K562 (cell line): ENCODE measurements around the gene AMMECR1. TPM values are rescaled to one million over a fixed set of nuclear protein-coding genes. Genes with fewer than 3 reads are reported as not detected.
A peak's percentile ranks its signal among the peaks of the same experiment; 100 is the strongest.

Experiments
- EGR1 ChIP-seq: fragments of 450-650 bp; conservative IDR thresholded peaks from 2 replicates; pipeline ENCODE4 v1.6.1; 2017; ENCODE audit warnings: mild to moderate bottlenecking
- GATAD2B ChIP-seq: fragments of 450-650 bp; IDR thresholded peaks from 2 replicates; pipeline ENCODE4 v1.6.1; 2017; ENCODE audit warnings: mild to moderate bottlenecking, borderline replicate concordance
- HDAC6 ChIP-seq: IDR thresholded peaks from 2 replicates; pipeline ENCODE4 v1.6.1; 2012; ENCODE audit warnings: low read depth, mild to moderate bottlenecking, control low read depth, inconsistent platforms, low read length, moderate library complexity
- KDM5B ChIP-seq: fragments of 200-600 bp; sonication (generic); IDR thresholded peaks from 2 replicates; pipeline ENCODE4 v1.6.1; 2012; ENCODE audit warnings: low read depth, mild to moderate bottlenecking, moderate library complexity, low read length, control low read depth, inconsistent platforms; ENCODE audit not compliant: insufficient replicate concordance
- OTX1 ChIP-seq: fragments of 450-650 bp; formaldehyde crosslinking; IDR thresholded peaks from 2 replicates; pipeline ENCODE4 v1.4.0; 2022; ENCODE audit warnings: mild to moderate bottlenecking
- SMARCA4 ChIP-seq: fragments of 450-650 bp; IDR thresholded peaks from 2 replicates; pipeline ENCODE4 v1.6.1; 2016
- XRCC4 ChIP-seq: IDR thresholded peaks from one replicate; pipeline ENCODE4 v1.6.1; 2011; ENCODE audit not compliant: insufficient read depth, insufficient read length; ENCODE audit errors: extremely low read depth
- ZKSCAN1 ChIP-seq: fragments of 150-350 bp; IDR thresholded peaks from 2 replicates; pipeline ENCODE4 v1.6.1; 2016; ENCODE audit warnings: low read depth, low read length
- polyA plus RNA-seq, 8 experiments: library from polyadenylated mRNA; depleted of rRNA in 4 of 8; stranded (reverse) in 5 of 8; unstranded in 3 of 8; fragments of >200 nt; fragmentation: Nextera tagmentation in 2 of 8; fragmentation: Illumina TruSeq in 1 of 8; extraction: Ambion mirVana in 2 of 8; extraction: Trizol in 1 of 8; gene quantifications; 2 replicates each; pipeline versions ENCODE4 v1.2.1 to v1.2.3, GENCODE V29; 2011 to 2014; ENCODE audit warnings: inconsistent platforms in 1 of 8, missing spikeins in 1 of 8
- total RNA-seq, 7 experiments: library from RNA; depleted of rRNA in 6 of 7; stranded (reverse); fragments of >200 nt in 6 of 7; fragmentation: Illumina TruSeq in 2 of 7; extraction: Trizol in 2 of 7; gene quantifications; 2 replicates each; pipeline versions ENCODE4 v1.2.1 to v1.2.3, GENCODE V29; 2011 to 2021; ENCODE audit warnings: low replicate concordance in 1 of 7
- TF ChIP-seq, protein P1 (sequence below): sonication (generic); formaldehyde crosslinking; IDR thresholded peaks from 2 replicates; pipeline ENCODE4 v1.5.0; 2020; ENCODE audit warnings: missing genetic modification reagents
- TF ChIP-seq, protein P2 (sequence below), 2 experiments: fragments of 450-650 bp; IDR thresholded peaks; 2 replicates each; pipeline ENCODE4 v1.6.1; 2016
- TF ChIP-seq, protein P3 (sequence below), 3 experiments: fragments of 200-800 bp in 1 of 3; sonication (Bioruptor generic) in 1 of 3; sonication (generic) in 1 of 3; formaldehyde crosslinking in 1 of 3; IDR thresholded peaks; 2 replicates each; pipeline versions ENCODE4 v1.6.1 to v1.8.0; 2016 to 2022; ENCODE audit warnings: mild to moderate bottlenecking in 2 of 3, missing compliant biosample characterization in 2 of 3, missing genetic modification characterization in 2 of 3, missing genetic modification reagents in 1 of 3
- TF ChIP-seq, protein P4 (sequence below): fragments of 200-800 bp; sonication (Bioruptor generic); IDR thresholded peaks from 2 replicates; pipeline ENCODE4 v1.6.1; 2017; ENCODE audit warnings: missing genetic modification characterization, missing compliant biosample characterization
- TF ChIP-seq, protein P5 (sequence below): fragments of 450-650 bp; IDR thresholded peaks from 2 replicates; pipeline ENCODE4 v1.6.1; 2018; ENCODE audit not compliant: partially characterized antibody

Gene AMMECR1
- total and polyA plus RNA-seq, 9 of the 15 experiments (the other 6 are each of a cell fraction or from before 2014, with no cell fraction given) = 13.9 to 36.7 (median 23.6) TPM

DNA sequence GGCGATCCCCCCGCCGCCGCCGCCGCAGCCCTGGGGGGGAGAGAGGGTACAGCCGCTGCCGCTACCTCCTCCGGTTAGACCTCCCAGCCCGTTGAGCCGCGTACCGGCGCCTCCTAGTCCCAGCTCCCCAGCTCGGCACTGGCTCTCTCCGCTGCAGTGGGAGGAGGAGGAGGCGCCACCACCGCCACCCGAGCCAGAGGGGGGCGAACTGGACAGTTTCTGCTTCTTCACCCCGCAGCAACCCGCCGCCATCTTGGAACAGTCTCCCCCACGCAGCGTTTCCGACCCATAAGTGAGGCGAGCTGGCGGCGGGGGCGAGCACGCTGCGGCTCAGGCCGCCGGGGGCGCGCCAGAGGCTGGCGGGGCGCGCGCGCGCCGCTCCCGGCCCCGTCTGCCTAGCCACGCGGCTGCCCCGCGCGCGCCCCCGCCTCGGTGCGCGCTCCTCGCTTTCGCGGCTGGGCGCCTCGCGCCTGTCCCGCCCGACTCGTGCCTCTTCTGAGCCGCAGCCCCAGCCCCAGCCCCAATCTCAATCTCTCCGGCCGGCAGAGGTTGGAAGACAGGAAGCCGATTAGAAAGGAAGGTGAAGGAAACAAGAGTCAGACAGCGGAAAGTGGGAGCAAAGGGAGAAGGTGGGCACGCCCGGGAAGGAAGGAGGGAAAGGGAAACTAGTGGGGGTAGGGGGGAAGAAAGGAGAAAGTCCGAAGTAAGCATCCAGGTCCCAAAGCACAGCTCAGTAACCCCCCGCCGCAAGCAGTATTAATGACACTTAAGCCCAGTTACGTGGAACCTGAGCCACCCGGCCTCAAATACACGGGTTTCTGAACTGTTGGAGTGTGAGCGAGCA lies at the start of gene AMMECR1 (continued):
- TF ChIP-seq, protein P1, sequence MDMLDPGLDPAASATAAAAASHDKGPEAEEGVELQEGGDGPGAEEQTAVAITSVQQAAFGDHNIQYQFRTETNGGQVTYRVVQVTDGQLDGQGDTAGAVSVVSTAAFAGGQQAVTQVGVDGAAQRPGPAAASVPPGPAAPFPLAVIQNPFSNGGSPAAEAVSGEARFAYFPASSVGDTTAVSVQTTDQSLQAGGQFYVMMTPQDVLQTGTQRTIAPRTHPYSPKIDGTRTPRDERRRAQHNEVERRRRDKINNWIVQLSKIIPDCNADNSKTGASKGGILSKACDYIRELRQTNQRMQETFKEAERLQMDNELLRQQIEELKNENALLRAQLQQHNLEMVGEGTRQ (CRISPR knock-in tag) = no peak
- TF ChIP-seq, protein P2, sequence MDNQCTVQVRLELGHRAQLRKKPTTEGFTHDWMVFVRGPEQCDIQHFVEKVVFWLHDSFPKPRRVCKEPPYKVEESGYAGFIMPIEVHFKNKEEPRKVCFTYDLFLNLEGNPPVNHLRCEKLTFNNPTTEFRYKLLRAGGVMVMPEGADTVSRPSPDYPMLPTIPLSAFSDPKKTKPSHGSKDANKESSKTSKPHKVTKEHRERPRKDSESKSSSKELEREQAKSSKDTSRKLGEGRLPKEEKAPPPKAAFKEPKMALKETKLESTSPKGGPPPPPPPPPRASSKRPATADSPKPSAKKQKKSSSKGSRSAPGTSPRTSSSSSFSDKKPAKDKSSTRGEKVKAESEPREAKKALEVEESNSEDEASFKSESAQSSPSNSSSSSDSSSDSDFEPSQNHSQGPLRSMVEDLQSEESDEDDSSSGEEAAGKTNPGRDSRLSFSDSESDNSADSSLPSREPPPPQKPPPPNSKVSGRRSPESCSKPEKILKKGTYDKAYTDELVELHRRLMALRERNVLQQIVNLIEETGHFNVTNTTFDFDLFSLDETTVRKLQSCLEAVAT (IDR thresholded peaks at IDR 0.05) = peak; percentile 35 to 52; a peak in 1 of 4 replicates
- TF ChIP-seq SMARCA4 (0 out of 2 replicates have a peak, but pooled peaks have one; percentile 34), XRCC4 (no peak), EGR1 (peak; percentile 75), KDM5B (peak; percentile 74), GATAD2B (peak; percentile 52; the same call in 1 of the 2 replicates), HDAC6 (no peak), OTX1 (CRISPR knock-in tag) (0 out of 2 replicates have a peak, but pooled peaks have one; percentile 62), ZKSCAN1 (0 out of 2 replicates have a peak, but pooled peaks have one; percentile 15)
- TF ChIP-seq, protein P3, sequence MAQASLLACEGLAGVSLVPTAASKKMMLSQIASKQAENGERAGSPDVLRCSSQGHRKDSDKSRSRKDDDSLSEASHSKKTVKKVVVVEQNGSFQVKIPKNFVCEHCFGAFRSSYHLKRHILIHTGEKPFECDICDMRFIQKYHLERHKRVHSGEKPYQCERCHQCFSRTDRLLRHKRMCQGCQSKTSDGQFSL (CRISPR knock-in tag; IDR thresholded peaks at IDR 0.05) = peak; percentile 89
- TF ChIP-seq, protein P3 (tag; IDR thresholded peaks at IDR 0.05) = no peak
- TF ChIP-seq, protein P4, sequence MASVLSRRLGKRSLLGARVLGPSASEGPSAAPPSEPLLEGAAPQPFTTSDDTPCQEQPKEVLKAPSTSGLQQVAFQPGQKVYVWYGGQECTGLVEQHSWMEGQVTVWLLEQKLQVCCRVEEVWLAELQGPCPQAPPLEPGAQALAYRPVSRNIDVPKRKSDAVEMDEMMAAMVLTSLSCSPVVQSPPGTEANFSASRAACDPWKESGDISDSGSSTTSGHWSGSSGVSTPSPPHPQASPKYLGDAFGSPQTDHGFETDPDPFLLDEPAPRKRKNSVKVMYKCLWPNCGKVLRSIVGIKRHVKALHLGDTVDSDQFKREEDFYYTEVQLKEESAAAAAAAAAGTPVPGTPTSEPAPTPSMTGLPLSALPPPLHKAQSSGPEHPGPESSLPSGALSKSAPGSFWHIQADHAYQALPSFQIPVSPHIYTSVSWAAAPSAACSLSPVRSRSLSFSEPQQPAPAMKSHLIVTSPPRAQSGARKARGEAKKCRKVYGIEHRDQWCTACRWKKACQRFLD (CRISPR knock-in tag) = peak; percentile 88
- TF ChIP-seq, protein P5, sequence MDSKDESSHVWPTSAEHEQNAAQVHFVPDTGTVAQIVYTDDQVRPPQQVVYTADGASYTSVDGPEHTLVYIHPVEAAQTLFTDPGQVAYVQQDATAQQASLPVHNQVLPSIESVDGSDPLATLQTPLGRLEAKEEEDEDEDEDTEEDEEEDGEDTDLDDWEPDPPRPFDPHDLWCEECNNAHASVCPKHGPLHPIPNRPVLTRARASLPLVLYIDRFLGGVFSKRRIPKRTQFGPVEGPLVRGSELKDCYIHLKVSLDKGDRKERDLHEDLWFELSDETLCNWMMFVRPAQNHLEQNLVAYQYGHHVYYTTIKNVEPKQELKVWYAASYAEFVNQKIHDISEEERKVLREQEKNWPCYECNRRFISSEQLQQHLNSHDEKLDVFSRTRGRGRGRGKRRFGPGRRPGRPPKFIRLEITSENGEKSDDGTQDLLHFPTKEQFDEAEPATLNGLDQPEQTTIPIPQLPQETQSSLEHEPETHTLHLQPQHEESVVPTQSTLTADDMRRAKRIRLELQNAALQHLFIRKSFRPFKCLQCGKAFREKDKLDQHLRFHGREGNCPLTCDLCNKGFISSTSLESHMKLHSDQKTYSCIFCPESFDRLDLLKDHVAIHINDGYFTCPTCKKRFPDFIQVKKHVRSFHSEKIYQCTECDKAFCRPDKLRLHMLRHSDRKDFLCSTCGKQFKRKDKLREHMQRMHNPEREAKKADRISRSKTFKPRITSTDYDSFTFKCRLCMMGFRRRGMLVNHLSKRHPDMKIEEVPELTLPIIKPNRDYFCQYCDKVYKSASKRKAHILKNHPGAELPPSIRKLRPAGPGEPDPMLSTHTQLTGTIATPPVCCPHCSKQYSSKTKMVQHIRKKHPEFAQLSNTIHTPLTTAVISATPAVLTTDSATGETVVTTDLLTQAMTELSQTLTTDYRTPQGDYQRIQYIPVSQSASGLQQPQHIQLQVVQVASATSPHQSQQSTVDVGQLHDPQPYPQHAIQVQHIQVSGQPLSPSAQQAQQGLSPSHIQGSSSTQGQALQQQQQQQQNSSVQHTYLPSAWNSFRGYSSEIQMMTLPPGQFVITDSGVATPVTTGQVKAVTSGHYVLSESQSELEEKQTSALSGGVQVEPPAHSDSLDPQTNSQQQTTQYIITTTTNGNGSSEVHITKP = peak; percentile 91
